CD4-positive, alpha-beta memory T cell (primary cell): ENCODE results near the gene NKAPD1. TPM values are rescaled to one million over a fixed set of nuclear protein-coding genes. Genes with fewer than 3 reads are reported as not detected.

Source experiments
- CTCF ChIA-PET: fragments of 350-600 bp; sonication (Branson Sonifier 250); formaldehyde crosslinking; loops from one replicate; lab custom pipeline; 2021; ENCODE audit warnings: inconsistent platforms; ENCODE audit not compliant: partially characterized antibody; lab: Charles Lee
- POLR2A ChIA-PET: fragments of 350-600 bp; sonication (Branson Sonifier 250); formaldehyde crosslinking; loops from one replicate; lab custom pipeline; 2021; ENCODE audit not compliant: partially characterized antibody; lab: Charles Lee
- DNase-seq, 5 donors: peaks; one replicate each; pipeline versions ENCODE4 v3.0.0 to v3.0.0-alpha.2; 2020 to 2022; ENCODE audit warnings: mixed read lengths in 1 of 5
- H3K27ac ChIP-seq: one replicate; pipeline ENCODE4 v1.7.0; 2013; ENCODE audit warnings: low read depth, low read length
- H3K27me3 ChIP-seq: 2 replicates; pipeline ENCODE4 v1.7.0; 2013; ENCODE audit warnings: mild to moderate bottlenecking, low read length, moderate library complexity; ENCODE audit not compliant: insufficient read depth
- H3K36me3 ChIP-seq: 2 replicates; pipeline ENCODE4 v1.7.0; 2013; ENCODE audit warnings: mild to moderate bottlenecking, low read length, moderate library complexity; ENCODE audit not compliant: insufficient read depth
- H3K4me1 ChIP-seq: 2 replicates; pipeline ENCODE4 v1.7.0; 2013; ENCODE audit warnings: mild to moderate bottlenecking, low read length, moderate library complexity; ENCODE audit not compliant: insufficient read depth
- H3K4me3 ChIP-seq, 2 donors: one replicate each; pipeline ENCODE4 v1.7.0; 2013; ENCODE audit warnings: low read length in 2 of 2, mild to moderate bottlenecking in 1 of 2
- H3K9me3 ChIP-seq, 2 donors: one replicate each; pipeline ENCODE4 v1.7.0; 2013; ENCODE audit warnings: low read length in 2 of 2, control low read depth in 1 of 2; ENCODE audit not compliant: control insufficient read depth in 1 of 2
- H3K27ac Mint-ChIP-seq, 7 donors: one replicate each; pipeline ENCODE4 v1.8.0; 2020 to 2021; ENCODE audit warnings: mixed read lengths in 7 of 7, mild to moderate bottlenecking in 6 of 7, inconsistent platforms in 3 of 7, moderate library complexity in 3 of 7
- H3K27me3 Mint-ChIP-seq, 2 donors: one replicate each; pipeline ENCODE4 v1.8.0; 2020 to 2021; ENCODE audit warnings: mixed read lengths in 2 of 2
- H3K36me3 Mint-ChIP-seq, 2 donors: one replicate each; pipeline ENCODE4 v1.8.0; 2020 to 2021; ENCODE audit warnings: mixed read lengths in 2 of 2, inconsistent platforms in 1 of 2, mild to moderate bottlenecking in 1 of 2
- H3K4me1 Mint-ChIP-seq, 4 donors: one replicate each; pipeline ENCODE4 v1.8.0; 2020 to 2021; ENCODE audit warnings: mixed read lengths in 4 of 4, mild to moderate bottlenecking in 1 of 4
- H3K4me3 Mint-ChIP-seq, 8 donors: one replicate each; pipeline ENCODE4 v1.8.0; 2020 to 2021; ENCODE audit warnings: mixed read lengths in 8 of 8, mild to moderate bottlenecking in 7 of 8, moderate library complexity in 6 of 8, inconsistent platforms in 3 of 8
- H3K9me3 Mint-ChIP-seq, 8 donors: one replicate each; pipeline ENCODE4 v1.8.0; 2020 to 2021; ENCODE audit warnings: mixed read lengths in 8 of 8, mild to moderate bottlenecking in 5 of 8, inconsistent platforms in 3 of 8, moderate library complexity in 1 of 8
- intact Hi-C: fragments of 100-400 bp; cut with micrococcal nuclease; formaldehyde crosslinking; loops from one replicate; pipeline ENCODE4 v1.15.1; 2023
- polyA plus RNA-seq, 2 donors: library from polyadenylated mRNA; unstranded; fragments of 300-500 nt; fragmentation: Illumina TruSeq; gene quantifications; one replicate each; pipeline ENCODE4 v1.2.3, GENCODE V29; 2021
- total RNA-seq, 2 experiments: library from RNA; stranded (reverse); gene quantifications; one replicate each; pipeline ENCODE4 v1.2.3, GENCODE V29; 2021

Gene NKAPD1
- total and polyA plus RNA-seq, 4 experiments from 2014 or later = 7.7 to 21.2 (median 17.5) TPM

- no peaks in the 10 kb centered on the region for H3K9me3 Mint-ChIP-seq
- peaks cover 68 to 83% of the 10 kb centered on the region in 2 donors for H3K36me3 Mint-ChIP-seq
- H3K9me3 ChIP-seq = no peaks in the 10 kb centered on the region
- H3K36me3 ChIP-seq = peaks cover 27% of the 10 kb centered on the region
- intact Hi-C loops = loop anchor here (10.0 kb wide), 1 partner anchor 65 kb away; no protein-coding TSS in a partner anchor
- H3K4me1 ChIP-seq = no peaks in the 10 kb centered on the region
- no peak overlapping the region for H3K27ac ChIP-seq
- H3K27ac Mint-ChIP-seq = peak overlapping the region in 1 of 7 donors; percentile 70
- H3K27me3 ChIP-seq = no peaks in the 10 kb centered on the region
- no peak overlapping the region for H3K4me3 Mint-ChIP-seq
- H3K4me1 Mint-ChIP-seq = peaks cover 6 to 10% (median 8%) of the 10 kb centered on the region in 4 donors
- H3K27me3 Mint-ChIP-seq = no peaks in the 10 kb centered on the region
- ChIA-PET CTCF (no interaction called here), POLR2A (no interaction called here)
- H3K4me3 ChIP-seq = no peak overlapping the region
- DNase-seq = no peak
Observed at GRCh38 chr11:112049777-112050176, 24.3 kb upstream of the NKAPD1 start.

- no peak for DNase-seq
- Histone ChIP-seq H3K27ac (no peak overlapping the region), H3K4me1 (no peaks in the 10 kb centered on the region), H3K4me3 (no peak overlapping the region), H3K36me3 (peaks cover 29% of the 10 kb centered on the region), H3K9me3 (no peaks in the 10 kb centered on the region), H3K27me3 (no peaks in the 10 kb centered on the region)
- Mint-ChIP-seq H3K27ac (peak overlapping the region in 1 of 7 donors; percentile 32), H3K9me3 (no peaks in the 10 kb centered on the region), H3K4me3 (no peak overlapping the region), H3K27me3 (no peaks in the 10 kb centered on the region), H3K36me3 (peaks cover 64 to 79% of the 10 kb centered on the region in 2 donors), H3K4me1 (peaks cover 6 to 10% (median 8%) of the 10 kb centered on the region in 4 donors)
- ChIA-PET CTCF (no interaction called here), POLR2A (interaction anchor here (0.6 kb wide), 1 partner anchor 744 kb away, joined by 3 read pairs; no protein-coding TSS in a partner anchor)
- intact Hi-C loops = loop anchor here (10.0 kb wide), 1 partner anchor 64 kb away; no protein-coding TSS in a partner anchor
Observed at GRCh38 chr11:112050721-112051120, 23.4 kb upstream of the NKAPD1 start.

GRCh38 chr11:112051768-112052167 lies 22.3 kb upstream of the NKAPD1 start:
- Histone ChIP-seq H3K36me3 (peaks cover 29% of the 10 kb centered on the region), H3K4me1 (no peaks in the 10 kb centered on the region), H3K9me3 (no peaks in the 10 kb centered on the region), H3K27me3 (no peaks in the 10 kb centered on the region), H3K4me3 (no peak overlapping the region), H3K27ac (no peak overlapping the region)
- no peak for DNase-seq
- ChIA-PET POLR2A (no interaction called here), CTCF (interaction anchor here (1.2 kb wide), 1 partner anchor 114 kb away, joined by 3 read pairs; no protein-coding TSS in a partner anchor)
- H3K9me3 Mint-ChIP-seq = no peaks in the 10 kb centered on the region
- H3K27me3 Mint-ChIP-seq = no peaks in the 10 kb centered on the region
- H3K36me3 Mint-ChIP-seq = peaks cover 59 to 76% of the 10 kb centered on the region in 2 donors
- peak overlapping the region in 1 of 7 donors; percentile 22 for H3K27ac Mint-ChIP-seq
- H3K4me3 Mint-ChIP-seq = no peak overlapping the region
- intact Hi-C loops = loop anchor here (10.0 kb wide), 1 partner anchor 63 kb away; no protein-coding TSS in a partner anchor
- H3K4me1 Mint-ChIP-seq = peaks cover 6 to 10% (median 8%) of the 10 kb centered on the region in 4 donors

- peak overlapping the region in 1 of 7 donors; percentile 70 for H3K27ac Mint-ChIP-seq
- Histone ChIP-seq H3K4me1 (no peaks in the 10 kb centered on the region), H3K9me3 (no peaks in the 10 kb centered on the region), H3K4me3 (no peak overlapping the region), H3K36me3 (peaks cover 37% of the 10 kb centered on the region), H3K27ac (no peak overlapping the region), H3K27me3 (no peaks in the 10 kb centered on the region)
- ChIA-PET CTCF (no interaction called here), POLR2A (interaction anchor here (1.2 kb wide), 1 partner anchor 31 kb away, joined by 3 read pairs; no protein-coding TSS in a partner anchor)
- H3K27me3 Mint-ChIP-seq = no peaks in the 10 kb centered on the region
- no peak overlapping the region for H3K4me3 Mint-ChIP-seq
- DNase-seq = no peak
- H3K9me3 Mint-ChIP-seq = no peaks in the 10 kb centered on the region
- peaks cover 0 to 2% (median 0%) of the 10 kb centered on the region in 4 donors for H3K4me1 Mint-ChIP-seq
- intact Hi-C loops = loop anchor here (10.0 kb wide), 1 partner anchor 58 kb away; no protein-coding TSS in a partner anchor
- peaks cover 50 to 58% of the 10 kb centered on the region in 2 donors for H3K36me3 Mint-ChIP-seq
Observed at GRCh38 chr11:112057170-112057569, 16.9 kb upstream of the NKAPD1 start.

GRCh38 chr11:112058103-112058502 lies 16.0 kb upstream of the NKAPD1 start:
- Mint-ChIP-seq H3K4me1 (peaks cover 0 to 2% (median 0%) of the 10 kb centered on the region in 4 donors), H3K27ac (no peak overlapping the region), H3K27me3 (no peaks in the 10 kb centered on the region), H3K4me3 (no peak overlapping the region), H3K36me3 (peaks cover 51 to 60% of the 10 kb centered on the region in 2 donors), H3K9me3 (no peaks in the 10 kb centered on the region)
- POLR2A ChIA-PET = no interaction called here
- no peak for DNase-seq
- H3K4me3 ChIP-seq = no peak overlapping the region
- no peaks in the 10 kb centered on the region for H3K27me3 ChIP-seq
- H3K36me3 ChIP-seq = peaks cover 37% of the 10 kb centered on the region
- no peaks in the 10 kb centered on the region for H3K4me1 ChIP-seq
- intact Hi-C loops = loop anchor here (10.0 kb wide), 1 partner anchor 57 kb away; no protein-coding TSS in a partner anchor
- CTCF ChIA-PET = no interaction called here
- H3K9me3 ChIP-seq = no peaks in the 10 kb centered on the region
- H3K27ac ChIP-seq = no peak overlapping the region

GRCh38 chr11:112062923-112063322 lies 11.2 kb upstream of the NKAPD1 start:
- intact Hi-C loops = no loop called here
- Histone ChIP-seq H3K27me3 (no peaks in the 10 kb centered on the region), H3K9me3 (no peaks in the 10 kb centered on the region), H3K4me3 (no peak overlapping the region), H3K36me3 (peaks cover 19% of the 10 kb centered on the region), H3K4me1 (no peaks in the 10 kb centered on the region), H3K27ac (no peak overlapping the region)
- ChIA-PET CTCF (no interaction called here), POLR2A (no interaction called here)
- Mint-ChIP-seq H3K9me3 (no peaks in the 10 kb centered on the region), H3K4me1 (no peaks in the 10 kb centered on the region), H3K27ac (no peak overlapping the region), H3K4me3 (no peak overlapping the region), H3K36me3 (peaks cover 27 to 29% of the 10 kb centered on the region in 2 donors), H3K27me3 (no peaks in the 10 kb centered on the region)
- no peak for DNase-seq

GRCh38 chr11:112082729-112083128 lies 8.6 kb downstream of the NKAPD1 start:
- Histone ChIP-seq H3K4me1 (peaks cover 22% of the 10 kb centered on the region), H3K36me3 (peaks cover 51% of the 10 kb centered on the region), H3K27me3 (no peaks in the 10 kb centered on the region), H3K27ac (no peak overlapping the region), H3K9me3 (no peaks in the 10 kb centered on the region), H3K4me3 (no peak overlapping the region)
- Mint-ChIP-seq H3K4me3 (no peak overlapping the region), H3K9me3 (peaks cover 0 to 4% (median 0%) of the 10 kb centered on the region in 8 donors), H3K36me3 (peaks cover 33 to 76% of the 10 kb centered on the region in 2 donors), H3K27me3 (no peaks in the 10 kb centered on the region), H3K27ac (peak overlapping the region in 3 of 7 donors; percentile 23 to 58 (median 49)), H3K4me1 (peaks cover 22 to 32% (median 29%) of the 10 kb centered on the region in 4 donors)
- intact Hi-C loops = no loop called here
- DNase-seq = no peak
- POLR2A ChIA-PET = interaction anchor here (0.8 kb wide), 1 partner anchor 146 kb away, joined by 3 read pairs; no protein-coding TSS in a partner anchor
- CTCF ChIA-PET = interaction anchor here (1.3 kb wide), 1 partner anchor 31 kb away, joined by 4 read pairs; no protein-coding TSS in a partner anchor
